Neuronal stem cell (in vitro differentiated cells): Measurements from ENCODE around the gene ATP6V0D1.

ENCODE experiments used
- DNase-seq: peaks from one replicate; pipeline ENCODE4 v3.0.0-alpha.2; 2013; ENCODE audit warnings: low spot score
- H2AFZ ChIP-seq: one replicate; pipeline ENCODE4 v1.6.1; 2013; ENCODE audit warnings: mild to moderate bottlenecking, low read length, inconsistent platforms
- H2AK5ac ChIP-seq: 2 replicates; pipeline ENCODE4 v1.6.1; 2013; ENCODE audit warnings: low read depth, mild to moderate bottlenecking, inconsistent platforms, low read length, moderate library complexity, mixed read lengths
- H2BK120ac ChIP-seq: 2 replicates; pipeline ENCODE4 v1.6.1; 2013; ENCODE audit warnings: low read depth, mild to moderate bottlenecking, inconsistent platforms, low read length, moderate library complexity, mixed read lengths
- H2BK12ac ChIP-seq: one replicate; pipeline ENCODE4 v1.6.1; 2013; ENCODE audit warnings: low read length, inconsistent platforms
- H2BK15ac ChIP-seq: 2 replicates; pipeline ENCODE4 v1.6.1; 2013; ENCODE audit warnings: mild to moderate bottlenecking, low read length, inconsistent platforms, mixed read lengths
- H2BK5ac ChIP-seq: one replicate; pipeline ENCODE4 v1.6.1; 2013; ENCODE audit warnings: inconsistent platforms, mild to moderate bottlenecking, low read length, moderate library complexity
- H3K14ac ChIP-seq: one replicate; pipeline ENCODE4 v1.6.1; 2013; ENCODE audit warnings: low read length, inconsistent platforms
- H3K18ac ChIP-seq: 2 replicates; pipeline ENCODE4 v1.6.1; 2013; ENCODE audit warnings: low read length, inconsistent platforms
- H3K23ac ChIP-seq: 2 replicates; pipeline ENCODE4 v1.6.1; 2013; ENCODE audit warnings: low read depth, mild to moderate bottlenecking, mixed read lengths, low read length, inconsistent platforms; ENCODE audit not compliant: poor library complexity
- H3K27ac ChIP-seq: replicated peaks from 3 replicates; pipeline ENCODE4 v1.5.1; 2013; ENCODE audit warnings: low read length, inconsistent platforms
- H3K27me3 ChIP-seq, 3 experiments: 2 replicates each; pipeline ENCODE4 v1.6.1; 2013; ENCODE audit warnings: low read length in 3 of 3, mild to moderate bottlenecking in 2 of 3, inconsistent platforms in 1 of 3, low read depth in 1 of 3, mixed read lengths in 1 of 3, moderate library complexity in 1 of 3; ENCODE audit not compliant: control insufficient read depth in 3 of 3, insufficient read depth in 3 of 3
- H3K36me3 ChIP-seq, 2 donors: replicated peaks in 1 of 2; 2 replicates each; pipeline ENCODE4 v1.6.1; 2013; ENCODE audit warnings: low read length in 2 of 2; ENCODE audit not compliant: control insufficient read depth in 2 of 2, insufficient read depth in 2 of 2
- H3K4ac ChIP-seq: 2 replicates; pipeline ENCODE4 v1.6.1; 2013; ENCODE audit warnings: inconsistent platforms, mild to moderate bottlenecking, low read length, moderate library complexity
- H3K4me1 ChIP-seq, 2 donors: 1 replicate in 1 of 2; 2 replicates in 1 of 2; pipeline ENCODE4 v1.6.1; 2013; ENCODE audit warnings: low read length in 2 of 2, low read depth in 1 of 2; ENCODE audit not compliant: control insufficient read depth in 2 of 2, insufficient read depth in 1 of 2
- H3K4me2 ChIP-seq: one replicate; pipeline ENCODE4 v1.6.1; 2013; ENCODE audit warnings: mild to moderate bottlenecking, low read length, inconsistent platforms; ENCODE audit not compliant: insufficient read depth, poor library complexity, severe bottlenecking
- H3K4me3 ChIP-seq, 2 donors: 2 replicates each; pipeline ENCODE4 v1.5.1; 2013; ENCODE audit warnings: low read length in 2 of 2, mild to moderate bottlenecking in 2 of 2, inconsistent platforms in 1 of 2, moderate library complexity in 1 of 2
- H3K79me1 ChIP-seq: one replicate; pipeline ENCODE4 v1.6.1; 2013; ENCODE audit warnings: low read depth, mild to moderate bottlenecking, inconsistent platforms, low read length, moderate library complexity
- H3K9ac ChIP-seq: one replicate; pipeline ENCODE4 v1.6.1; 2013; ENCODE audit warnings: mild to moderate bottlenecking, low read depth, low read length, inconsistent platforms; ENCODE audit not compliant: poor library complexity
- H3K9me3 ChIP-seq, 2 donors: replicated peaks in 1 of 2; 2 replicates each; pipeline versions ENCODE3 to v1.6.1; 2013; ENCODE audit warnings: low read length in 2 of 2, mild to moderate bottlenecking in 2 of 2, inconsistent platforms in 1 of 2, low read depth in 1 of 2, mixed read lengths in 1 of 2, moderate library complexity in 1 of 2; ENCODE audit not compliant: control insufficient read depth in 2 of 2, insufficient read depth in 1 of 2
- H4K8ac ChIP-seq: one replicate; pipeline ENCODE4 v1.6.1; 2013; ENCODE audit warnings: low read depth, mild to moderate bottlenecking, inconsistent platforms, low read length, moderate library complexity
- H4K91ac ChIP-seq: one replicate; pipeline ENCODE4 v1.6.1; 2013; ENCODE audit warnings: low read length, low read depth, mild to moderate bottlenecking, inconsistent platforms; ENCODE audit not compliant: poor library complexity
- whole genome bisulfite sequencing, 2 donors: extraction: QIAGEN DNeasy Blood & Tissue Kit; methylation state at CpG; one replicate each; pipeline ENCODE4 v1.1.7; 2013; ENCODE audit warnings: missing lambda C conversion rate in 2 of 2, mixed read lengths in 1 of 2; ENCODE audit not compliant: insufficient read length in 2 of 2, insufficient replicate concordance in 1 of 2; ENCODE audit errors: extremely low coverage in 2 of 2; 5-methylcytosine and 5-hydroxymethylcytosine counted together

The ATP6V0D1 gene

GRCh38 chr16:67481561-67482232, 740 bp upstream of the ATP6V0D1 start:
- WGBS, 2 donors, result no CpG with 5 or more reads among the region's 17 CpGs
- DNase-seq, result no peak
- no peak overlapping the region for H2BK120ac ChIP-seq

GRCh38 chr16:67477960-67478554, 2.9 kb downstream of the ATP6V0D1 start:
- Histone ChIP-seq H4K91ac (no peak overlapping the region), H3K9me3 (no peaks in the 10 kb centered on the region), H2BK5ac (no peak overlapping the region), H2BK15ac (no peak overlapping the region), H3K4me2 (no peak overlapping the region), H3K27me3 (no peaks in the 10 kb centered on the region), H3K36me3 (peaks cover 0 to 3% of the 10 kb centered on the region in 2 donors), H3K4me1 (peaks cover 3 to 14% of the 10 kb centered on the region in 2 donors), H3K18ac (no peak overlapping the region), H2AK5ac (no peak overlapping the region), H2BK12ac (no peak overlapping the region), H4K8ac (no peak overlapping the region), H2BK120ac (no peak overlapping the region), H2AFZ (no peak overlapping the region), H3K14ac (no peak overlapping the region), H3K4ac (no peak overlapping the region), H3K4me3 (no peak overlapping the region), H3K79me1 (no peaks in the 10 kb centered on the region), H3K9ac (no peak overlapping the region), H3K27ac (no peak overlapping the region), H3K23ac (no peak overlapping the region)
- WGBS, 2 donors, result no CpG with 5 or more reads among the region's 8 CpGs
- DNase-seq, result no peak

More at GRCh38 chr16:67481561-67482232, 740 bp upstream of the ATP6V0D1 start:
- Histone ChIP-seq H2BK12ac (no peak overlapping the region), H2AFZ (peak overlapping the region; percentile 82), H3K27ac (no peak overlapping the region), H3K4me2 (peak overlapping the region; percentile 51), H4K8ac (peak overlapping the region; percentile 52), H3K4me3 (peak overlapping the region; percentile 49 to 67), H3K79me1 (no peaks in the 10 kb centered on the region), H4K91ac (no peak overlapping the region), H3K18ac (no peak overlapping the region), H3K9me3 (no peaks in the 10 kb centered on the region), H2BK15ac (no peak overlapping the region), H3K4ac (no peak overlapping the region), H2AK5ac (no peak overlapping the region), H3K27me3 (no peaks in the 10 kb centered on the region), H3K14ac (no peak overlapping the region), H3K36me3 (peaks cover 0 to 16% of the 10 kb centered on the region in 2 donors), H3K4me1 (peaks cover 3 to 14% of the 10 kb centered on the region in 2 donors), H3K23ac (no peak overlapping the region), H3K9ac (no peak overlapping the region), H2BK5ac (no peak overlapping the region)

- H4K91ac ChIP-seq, result no peak overlapping the region
- no peak overlapping the region for H3K27ac ChIP-seq
- H3K4me3 ChIP-seq, result no peak overlapping the region
- H3K14ac ChIP-seq, result no peak overlapping the region
- H4K8ac ChIP-seq, result no peak overlapping the region
- H3K23ac ChIP-seq, result no peak overlapping the region
- no peak overlapping the region for H2AK5ac ChIP-seq
- H2BK15ac ChIP-seq, result no peak overlapping the region
- H3K36me3 ChIP-seq, result peaks cover 0 to 3% of the 10 kb centered on the region in 2 donors
- H3K4me2 ChIP-seq, result no peak overlapping the region
- no peaks in the 10 kb centered on the region for H3K79me1 ChIP-seq
- H3K4me1 ChIP-seq, result peaks cover 0 to 2% of the 10 kb centered on the region in 2 donors
- H3K18ac ChIP-seq, result no peak overlapping the region
- no peak overlapping the region for H2BK12ac ChIP-seq
- H3K4ac ChIP-seq, result no peak overlapping the region
- no peak overlapping the region for H2BK120ac ChIP-seq
- no peak for DNase-seq
- no peaks in the 10 kb centered on the region for H3K27me3 ChIP-seq
- WGBS, 2 donors, result 100% methylated on average over 1 of the region's 11 CpGs; no CpG with 5 or more reads in 1 of the 2 donors
- no peaks in the 10 kb centered on the region for H3K9me3 ChIP-seq
- no peak overlapping the region for H3K9ac ChIP-seq
- H2AFZ ChIP-seq, result no peak overlapping the region
- H2BK5ac ChIP-seq, result no peak overlapping the region
Measured at GRCh38 chr16:67474551-67475455, 6.2 kb downstream of the ATP6V0D1 start.
